PC-3 (cell line): ENCODE data around the gene MAML2.

Experiments used
- CTCF ChIP-seq: fragments of 300-600 bp; sonication (generic); conservative IDR thresholded peaks from 2 replicates; pipeline ENCODE4 v1.5.1; 2017; ENCODE audit warnings: antibody characterized with exemption, low read depth, mild to moderate bottlenecking, low read length
- EZH2 ChIP-seq: fragments of 300-600 bp; sonication (generic); IDR thresholded peaks from one replicate; pipeline ENCODE4 v1.6.1; 2017; ENCODE audit warnings: antibody characterized with exemption, mild to moderate bottlenecking, low read length; ENCODE audit not compliant: unreplicated experiment
- EZH2phosphoT487 ChIP-seq: fragments of 300-600 bp; sonication (generic); IDR thresholded peaks from 2 replicates; pipeline ENCODE4 v1.6.1; 2018; ENCODE audit warnings: mild to moderate bottlenecking, antibody characterized with exemption, low read length, borderline replicate concordance

DNA sequence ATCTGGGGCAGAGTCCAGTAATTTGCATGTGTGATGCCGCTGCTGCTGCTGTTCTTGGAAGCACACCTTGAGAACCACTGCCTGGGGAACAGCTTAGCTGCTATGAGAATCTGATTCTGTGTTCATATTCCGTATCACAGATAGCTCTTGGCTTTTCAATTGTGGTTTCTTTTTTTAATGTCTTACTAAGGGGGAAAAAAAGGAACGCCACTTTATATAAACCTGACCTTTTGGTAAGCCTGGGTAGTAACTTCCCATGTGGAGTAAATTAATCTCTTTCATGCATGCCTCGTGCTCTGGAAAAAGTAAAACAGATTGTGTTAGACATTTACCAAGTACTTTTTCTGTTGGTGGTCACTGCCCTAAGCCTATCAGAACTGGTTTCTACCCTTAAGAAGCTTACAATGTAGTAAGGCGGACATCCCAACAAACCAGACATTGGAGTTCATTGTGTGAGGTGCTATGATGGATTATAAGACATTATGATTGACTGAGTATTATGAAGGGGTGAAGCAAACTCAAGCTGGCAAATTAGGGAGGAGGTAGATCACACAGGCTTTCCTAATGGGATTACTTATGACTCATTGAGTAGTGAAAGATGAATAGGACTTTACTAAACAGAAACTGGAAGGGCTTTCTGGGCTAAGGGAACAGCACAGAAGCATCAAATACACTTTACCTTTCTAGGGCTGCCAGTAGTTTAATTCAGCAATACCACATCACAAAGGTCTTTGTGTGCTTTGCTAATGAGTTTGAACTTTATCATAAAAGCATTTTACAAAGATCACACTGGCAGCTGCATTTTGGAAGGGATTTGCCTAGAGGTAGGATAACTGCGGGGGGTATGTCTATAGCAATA is 64.7 kb downstream of the MAML2 start:
- no peak for TF ChIP-seq CTCF
- no peak for TF ChIP-seq EZH2phosphoT487
- no peak for TF ChIP-seq EZH2
